EH (cell line): ENCODE data around the gene GBP7.
"Not testable (repeated sequence)": the region's sequence is repeated elsewhere in the genome, so short reads cannot be mapped to it uniquely, and the experiment has no call there.

Experiments
- DNase-seq: peaks from one replicate; pipeline ENCODE4 v3.0.0-alpha.2; 2015; ENCODE audit warnings: low read depth

Gene GBP7

DNA sequence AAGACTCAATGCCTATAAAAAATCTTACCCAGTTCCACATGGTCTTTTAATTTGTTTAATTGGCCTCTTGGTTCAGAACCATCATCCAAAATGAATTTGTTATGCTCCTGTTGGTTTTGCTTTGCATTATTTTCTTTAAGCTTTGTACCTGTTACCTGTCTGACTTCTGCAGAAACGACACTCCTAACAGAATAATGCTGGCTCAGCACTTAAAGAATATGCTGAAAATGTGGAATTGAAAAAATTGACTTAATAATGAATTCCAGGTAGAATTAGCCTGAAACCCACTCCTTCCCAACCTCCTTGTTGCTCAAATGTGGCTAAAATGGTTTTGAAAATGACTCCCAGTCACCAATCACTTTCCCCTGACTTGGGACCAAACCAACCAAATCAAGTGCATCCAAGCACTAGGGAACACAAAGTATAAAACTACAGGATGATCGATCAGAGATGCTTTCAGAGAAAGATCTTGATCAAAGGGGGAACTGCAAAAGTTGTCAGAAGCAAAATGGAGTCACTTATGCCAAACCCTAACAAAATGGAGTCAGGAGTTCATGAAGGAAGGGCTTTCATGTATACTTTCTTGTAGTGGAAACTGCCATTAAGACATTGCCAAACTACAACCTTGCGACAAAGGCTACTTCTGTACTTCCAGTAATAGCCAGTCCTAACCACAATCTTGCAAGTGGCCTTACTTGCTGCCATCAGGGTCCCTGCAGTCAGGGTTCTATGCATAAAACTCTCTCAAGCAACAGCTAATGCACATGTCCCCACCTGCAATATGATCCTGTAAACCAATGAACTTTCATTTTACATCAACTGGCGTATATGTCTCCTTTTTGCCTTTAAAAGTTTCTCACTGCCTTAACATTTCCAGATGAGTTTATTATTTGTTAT lies 5.4 kb downstream of the GBP7 start:
- no peak for DNase-seq

DNA sequence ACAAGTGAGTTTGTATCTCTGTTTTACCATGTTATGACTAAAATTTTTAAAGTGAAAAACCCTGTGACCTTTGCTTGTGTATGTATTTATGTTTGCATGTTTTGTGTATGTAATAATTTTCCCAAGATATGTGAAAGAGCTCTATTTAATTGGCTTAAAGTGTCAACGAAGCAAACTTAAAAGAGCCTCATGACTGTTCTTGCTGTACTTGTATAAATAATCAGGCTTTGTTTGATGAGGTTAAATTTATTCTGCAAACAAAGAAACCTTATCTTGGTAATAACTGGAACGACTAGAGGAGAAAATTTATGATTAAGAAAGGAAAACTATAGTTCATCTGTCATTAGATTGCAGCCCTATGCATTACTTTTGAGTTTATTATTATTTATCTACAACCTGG lies 6.6 kb downstream of the GBP7 start:
- DNase-seq = no peak

DNA sequence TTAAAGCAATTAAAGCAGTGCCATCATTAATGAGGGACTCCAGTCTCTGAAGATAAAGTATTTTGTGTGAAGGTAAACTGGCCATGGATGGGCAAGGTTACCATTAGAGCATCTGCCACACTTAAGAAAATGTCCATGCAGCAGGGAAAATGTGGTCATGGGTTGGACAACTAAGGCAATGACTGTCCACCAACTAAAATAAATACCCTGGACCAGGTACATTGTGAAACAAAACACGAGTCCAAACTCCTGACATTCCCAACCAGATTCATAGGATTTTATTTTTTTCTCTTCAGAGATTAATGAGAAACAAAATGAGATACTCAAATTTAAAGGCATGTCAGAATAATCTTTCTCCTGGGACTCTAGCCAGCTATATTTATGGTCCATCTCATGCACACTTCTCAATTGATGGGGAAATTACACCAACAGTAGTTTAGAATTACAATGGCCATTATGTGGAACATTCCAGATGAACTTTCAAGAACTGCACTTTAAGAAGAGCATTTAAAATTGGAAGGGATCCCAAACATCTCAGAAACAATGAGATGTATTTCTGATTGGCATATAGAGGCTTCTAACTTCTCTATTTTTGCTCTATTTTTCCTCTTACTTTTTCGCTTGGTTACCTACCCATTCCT lies 8.1 kb downstream of the GBP7 start:
- peak; percentile 25 for DNase-seq

DNA sequence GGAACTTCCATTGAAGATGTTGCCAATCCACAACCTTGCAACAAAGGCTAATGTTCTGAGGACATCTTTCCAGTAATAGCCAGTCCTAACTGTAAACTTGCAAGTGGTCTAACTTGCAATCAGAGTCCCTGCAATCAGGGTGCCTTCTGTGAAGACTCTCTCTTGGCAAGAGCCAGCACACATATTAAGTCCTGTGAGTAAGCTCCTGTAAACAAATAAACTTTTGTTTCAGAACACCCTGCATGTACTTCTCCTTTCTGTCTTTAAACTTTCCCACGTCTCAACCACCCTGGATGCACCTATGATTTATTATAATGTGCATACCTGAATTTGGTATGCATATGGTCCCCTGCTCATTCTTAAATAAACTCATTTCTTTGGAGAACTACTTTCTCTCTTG lies 9.1 kb downstream of the GBP7 start:
- DNase-seq = peak; percentile 10

DNA sequence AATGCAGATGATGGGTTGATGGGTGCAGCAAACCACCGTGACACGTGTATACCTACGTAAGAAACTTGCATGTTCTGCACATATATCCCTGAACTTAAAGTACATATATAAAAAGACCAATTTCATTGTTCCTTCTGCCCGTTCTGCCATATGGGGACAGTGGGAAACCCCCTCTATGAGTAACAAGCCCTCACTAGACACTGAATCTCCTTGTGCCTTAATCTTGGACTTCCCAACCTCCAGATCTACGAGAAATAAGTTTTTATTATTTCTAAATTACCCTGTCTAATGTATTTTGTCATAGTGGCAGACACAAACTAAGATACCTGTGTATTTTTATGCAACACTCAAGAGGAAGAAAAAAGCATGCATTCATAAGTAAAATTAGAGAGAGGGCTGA lies 10.0 kb downstream of the GBP7 start:
- no peak for DNase-seq

DNA sequence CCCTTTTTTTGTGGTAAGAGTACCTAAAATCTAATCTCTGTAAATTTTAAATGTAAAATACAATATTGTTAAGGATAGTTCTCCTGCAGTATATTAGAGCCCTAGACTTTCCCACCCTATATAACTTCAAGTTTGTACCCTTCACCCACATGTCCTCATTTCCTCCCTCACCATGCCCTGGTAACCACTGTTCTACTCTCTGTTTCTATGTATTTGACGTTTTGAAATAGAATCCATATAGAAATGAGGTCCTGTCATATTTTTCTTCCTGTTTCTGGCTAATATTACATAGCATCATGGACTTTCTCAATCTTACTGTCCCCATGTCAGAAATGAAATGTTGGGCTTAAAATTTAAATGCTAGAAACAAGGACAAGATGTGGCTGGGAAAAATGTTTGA lies 24.8 kb downstream of the GBP7 start:
- no peak for DNase-seq

DNA sequence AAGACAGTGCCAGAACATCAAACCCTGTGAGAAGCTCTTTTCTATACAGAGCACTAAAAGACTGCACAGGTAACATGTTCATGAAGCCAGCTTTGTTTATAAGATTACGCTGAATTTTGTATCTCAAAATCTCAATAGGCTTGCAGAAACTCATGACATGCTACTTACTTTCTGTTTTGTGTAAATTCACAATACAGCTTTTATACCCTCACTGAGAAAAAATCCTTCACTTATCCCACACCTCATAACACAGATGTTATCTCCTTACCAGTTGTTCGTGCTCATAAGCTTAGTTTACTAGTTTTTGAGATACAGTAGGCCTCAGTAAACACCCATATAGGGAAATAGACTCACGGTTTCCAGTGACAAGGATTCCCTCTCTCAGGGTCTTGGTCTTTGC lies 25.8 kb downstream of the GBP7 start:
- DNase-seq = no peak

DNA sequence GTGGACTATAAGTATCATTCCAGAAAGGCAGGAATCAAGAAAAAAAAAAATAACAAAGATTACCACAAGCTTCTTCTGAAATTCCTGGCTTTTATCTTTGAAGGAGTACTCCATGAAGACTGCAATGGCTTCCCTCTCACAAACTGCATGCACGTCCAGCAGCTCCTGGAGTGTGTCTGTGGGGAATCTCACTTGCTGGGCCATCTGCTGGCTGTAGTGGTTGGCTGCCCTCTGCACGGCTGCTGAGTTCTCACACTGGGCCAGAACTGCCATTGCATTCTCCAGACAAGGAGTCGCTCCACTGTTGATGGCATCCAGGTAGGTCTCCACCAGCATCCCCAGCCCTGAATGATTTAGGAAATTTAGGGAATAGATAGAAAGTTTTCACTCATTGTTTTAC lies 26.6 kb downstream of the GBP7 start:
- DNase-seq = peak; percentile 49

DNA sequence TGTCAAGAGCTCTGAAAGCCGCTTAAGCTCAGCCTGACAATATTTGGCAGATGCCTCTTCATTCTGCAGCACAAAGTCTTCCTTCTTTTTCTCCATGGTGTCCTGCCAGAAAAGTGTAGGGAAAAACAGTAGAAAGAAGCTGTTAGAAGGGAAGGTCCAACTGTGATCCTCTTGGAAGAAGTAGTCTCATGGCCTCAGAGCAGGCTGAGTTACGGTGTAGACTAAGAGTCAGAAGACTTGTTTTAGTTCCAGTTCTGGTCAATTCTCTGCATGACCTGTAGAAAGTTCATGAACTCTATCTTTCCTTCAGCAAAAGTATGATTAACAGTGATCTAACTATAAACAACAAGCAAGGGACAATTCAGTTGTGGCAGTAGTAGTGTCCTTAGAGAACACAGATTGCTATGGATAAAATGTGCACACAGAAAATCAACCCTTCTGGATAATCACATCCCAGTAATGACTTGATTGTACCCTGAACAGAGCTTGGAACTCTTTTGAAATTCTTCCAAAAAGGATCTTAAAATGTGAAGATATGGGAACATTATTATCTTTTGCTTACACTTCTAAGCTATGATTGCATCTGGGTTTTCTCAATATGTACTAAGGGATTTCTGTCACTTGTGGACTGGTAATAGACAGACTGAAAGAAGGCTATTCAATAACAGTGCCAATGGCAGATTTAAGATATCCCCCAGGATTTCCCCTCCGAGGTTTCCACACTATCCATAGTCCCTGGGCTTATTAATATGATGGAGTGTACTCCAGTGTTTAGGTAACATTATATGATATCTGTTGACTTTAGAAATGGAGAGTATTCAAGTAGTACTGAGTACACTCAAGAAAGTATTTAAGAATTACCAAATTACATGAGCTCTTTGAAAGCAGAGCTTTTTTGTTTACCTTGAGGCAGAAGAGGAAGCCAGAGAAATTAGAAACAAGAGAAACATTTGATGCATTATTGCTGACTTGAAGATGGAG lies 27.8 kb downstream of the GBP7 start:
- DNase-seq = no peak

DNA sequence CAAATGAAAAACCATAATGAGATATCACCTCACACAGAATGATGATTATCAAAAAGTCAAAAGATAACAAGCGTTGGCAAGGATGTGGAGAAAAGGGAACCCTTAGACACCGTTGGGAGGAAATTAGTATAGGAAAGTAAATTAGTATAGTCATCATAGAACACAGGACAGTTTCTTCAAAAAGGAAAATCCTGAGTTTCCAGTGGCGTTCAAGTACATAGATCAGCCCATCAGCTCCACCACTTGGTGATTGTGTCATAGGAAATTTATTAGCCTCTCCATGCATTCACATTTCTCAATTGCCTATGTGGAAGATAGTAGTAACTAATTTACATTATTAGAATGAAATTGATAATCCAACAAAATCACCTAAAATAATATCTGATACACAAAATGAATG lies 29.1 kb downstream of the GBP7 start:
- DNase-seq = no peak

DNA sequence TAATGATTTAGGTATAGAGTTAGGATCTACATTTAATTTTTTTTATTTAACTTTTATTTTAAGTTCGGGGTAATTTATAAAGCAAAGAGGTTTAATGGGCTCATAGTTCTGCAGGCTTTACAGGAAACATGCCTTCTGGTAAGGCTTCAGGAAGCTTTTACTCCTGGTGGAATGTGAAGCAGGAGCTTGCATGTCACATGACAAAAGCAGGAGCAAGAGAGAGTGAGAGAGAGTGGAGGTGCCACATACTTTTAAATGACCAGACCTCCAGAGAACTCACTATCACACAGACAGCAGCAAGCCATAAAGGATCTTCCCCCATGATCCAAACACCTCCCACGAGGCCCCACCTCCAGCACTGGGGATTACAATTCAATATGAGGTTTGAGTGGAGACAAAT lies 32.3 kb downstream of the GBP7 start:
- DNase-seq = no peak

DNA sequence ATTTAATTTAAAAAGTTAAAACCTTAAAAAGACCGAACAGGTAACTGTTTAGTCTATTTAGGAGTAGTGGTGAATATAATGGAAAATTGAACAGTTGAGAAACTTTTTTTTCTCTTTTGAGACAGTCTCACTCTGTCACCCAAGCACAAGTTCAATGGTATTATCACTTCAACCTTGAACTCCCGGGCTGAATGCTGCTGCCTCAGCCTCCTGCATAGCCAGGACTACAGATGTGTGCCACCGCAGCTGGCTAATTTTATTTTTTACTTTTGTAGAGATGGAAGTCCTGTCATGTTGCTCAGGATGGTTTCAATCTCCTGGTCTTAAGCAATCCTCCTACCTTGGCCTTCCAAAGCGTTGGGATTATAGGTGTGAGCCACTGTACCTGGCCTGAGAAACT lies 33.6 kb downstream of the GBP7 start:
- DNase-seq = no peak

DNA sequence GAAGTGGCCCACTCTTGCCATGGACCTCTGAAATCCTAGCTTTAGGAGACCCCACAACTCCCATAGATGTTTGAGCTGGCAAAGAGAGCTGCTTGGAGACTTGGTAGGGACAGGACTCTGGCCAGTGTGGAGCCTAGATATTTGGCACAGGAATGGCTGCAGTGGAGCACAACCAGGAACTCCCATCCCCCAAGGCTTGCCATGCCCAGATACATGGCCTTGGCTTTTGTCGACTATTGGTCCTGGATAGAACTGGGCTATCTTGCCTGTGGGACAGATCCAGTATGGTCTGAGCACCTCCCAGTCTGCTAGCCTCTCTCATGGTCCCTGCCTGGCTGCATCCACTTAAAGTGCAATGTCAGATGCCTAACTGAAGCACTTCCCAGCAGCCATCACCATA lies 42.1 kb downstream of the GBP7 start:
- DNase-seq = no peak

DNA sequence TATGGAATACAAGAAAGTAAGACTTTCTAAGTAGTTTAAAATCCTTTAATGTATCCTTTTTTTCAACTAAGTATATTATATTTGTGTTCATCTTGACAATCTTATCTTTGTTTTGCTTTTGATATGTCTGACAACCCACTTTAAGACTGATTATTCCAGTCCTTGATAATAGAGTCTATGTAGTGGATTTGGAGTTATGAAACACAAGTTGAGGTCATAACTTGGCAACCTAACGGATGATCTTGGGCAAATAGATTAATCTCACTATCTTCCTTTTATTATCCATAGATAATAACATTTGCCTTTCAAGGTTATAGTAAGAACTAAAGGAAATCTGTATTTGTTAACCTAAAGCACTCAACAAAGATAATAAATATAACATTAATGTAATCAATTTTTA lies 45.1 kb downstream of the GBP7 start:
- no peak for DNase-seq

DNA sequence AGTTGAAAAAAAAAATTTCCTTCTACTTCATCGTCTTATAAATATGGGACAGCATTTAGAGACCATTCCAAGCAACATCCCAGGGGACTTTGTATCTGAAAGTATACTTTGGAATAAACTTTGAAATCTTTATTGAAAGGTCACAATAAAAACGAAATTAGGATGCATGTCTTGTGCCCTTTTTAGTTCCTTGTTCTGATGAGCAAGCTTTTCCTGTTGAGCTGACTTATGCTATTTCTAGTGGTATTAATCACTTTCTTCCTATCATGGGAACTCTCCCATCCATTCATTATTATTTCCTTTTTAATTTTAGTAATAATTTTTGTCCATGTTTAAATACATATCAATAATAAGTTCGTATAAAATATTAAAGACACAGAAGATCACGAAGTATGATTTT lies 45.9 kb downstream of the GBP7 start:
- DNase-seq = no peak

DNA sequence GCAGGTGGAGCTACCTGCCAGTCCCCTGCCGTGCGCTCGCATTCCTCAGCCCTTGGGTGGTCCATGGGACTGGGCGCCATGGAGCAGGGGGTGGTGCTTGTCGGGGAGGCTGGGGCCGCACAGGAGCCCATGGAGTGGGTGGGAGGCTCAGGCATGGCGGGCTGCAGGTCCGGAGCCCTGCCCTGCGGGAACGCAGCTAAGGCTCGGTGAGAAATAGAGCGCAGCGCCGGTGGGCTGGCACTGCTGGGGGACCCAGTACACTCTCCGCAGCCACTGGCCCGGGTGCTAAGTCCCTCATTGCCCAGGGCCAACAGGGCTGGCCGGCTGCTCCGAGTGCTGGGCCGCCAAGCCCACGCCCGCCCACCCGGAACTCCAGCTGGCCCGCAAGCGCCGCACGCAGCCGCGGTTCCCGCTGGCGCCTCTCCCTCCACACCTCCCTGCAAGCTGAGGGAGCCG lies 47.8 kb downstream of the GBP7 start:
- not testable (repeated sequence) for DNase-seq

DNA sequence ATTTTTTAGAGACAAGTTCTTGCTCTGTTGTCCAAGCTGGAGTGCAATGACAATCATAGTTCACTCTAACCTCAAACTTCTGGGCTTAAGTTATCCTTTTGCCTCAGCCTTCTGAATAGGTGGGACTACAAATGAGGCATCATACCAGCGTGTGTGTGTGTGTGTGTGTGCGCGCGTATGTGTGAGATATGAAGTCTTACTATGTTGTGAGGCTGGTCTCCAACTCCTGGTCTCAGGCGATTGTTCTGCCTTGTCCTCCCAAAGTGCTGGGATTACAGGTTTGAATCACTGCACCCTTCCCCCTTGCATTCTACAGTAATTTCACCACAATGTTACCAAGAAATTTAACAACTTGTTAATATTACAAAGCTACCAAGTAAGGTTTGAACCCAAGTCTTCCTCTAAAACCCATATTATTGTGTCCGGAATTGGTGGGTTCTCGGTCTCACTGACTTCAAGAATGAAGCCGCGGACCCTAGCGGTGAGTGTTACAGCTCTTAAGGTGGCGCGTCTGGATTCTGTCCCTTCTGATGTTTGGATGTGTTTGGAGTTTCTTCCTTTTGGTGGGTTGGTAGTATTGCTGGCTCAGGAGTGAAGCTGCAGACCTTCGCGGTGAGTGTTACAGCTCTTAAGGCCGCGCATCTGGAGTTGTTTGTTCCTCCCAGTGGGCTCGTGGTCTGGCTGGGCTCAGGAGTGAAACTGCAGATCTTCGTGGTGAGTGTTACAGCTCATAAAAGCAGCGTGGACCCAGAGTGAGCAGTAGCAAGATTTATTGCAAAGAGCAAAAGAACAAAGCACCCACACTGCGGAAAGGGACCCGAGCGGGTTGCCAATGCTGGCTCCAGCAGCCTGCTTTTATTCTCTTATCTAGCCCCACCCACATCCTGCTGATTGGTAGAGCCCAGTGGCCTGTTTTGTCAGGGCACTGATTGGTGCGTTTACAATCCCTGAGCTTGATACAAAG lies 48.9 kb downstream of the GBP7 start:
- not testable (repeated sequence) for DNase-seq

DNA sequence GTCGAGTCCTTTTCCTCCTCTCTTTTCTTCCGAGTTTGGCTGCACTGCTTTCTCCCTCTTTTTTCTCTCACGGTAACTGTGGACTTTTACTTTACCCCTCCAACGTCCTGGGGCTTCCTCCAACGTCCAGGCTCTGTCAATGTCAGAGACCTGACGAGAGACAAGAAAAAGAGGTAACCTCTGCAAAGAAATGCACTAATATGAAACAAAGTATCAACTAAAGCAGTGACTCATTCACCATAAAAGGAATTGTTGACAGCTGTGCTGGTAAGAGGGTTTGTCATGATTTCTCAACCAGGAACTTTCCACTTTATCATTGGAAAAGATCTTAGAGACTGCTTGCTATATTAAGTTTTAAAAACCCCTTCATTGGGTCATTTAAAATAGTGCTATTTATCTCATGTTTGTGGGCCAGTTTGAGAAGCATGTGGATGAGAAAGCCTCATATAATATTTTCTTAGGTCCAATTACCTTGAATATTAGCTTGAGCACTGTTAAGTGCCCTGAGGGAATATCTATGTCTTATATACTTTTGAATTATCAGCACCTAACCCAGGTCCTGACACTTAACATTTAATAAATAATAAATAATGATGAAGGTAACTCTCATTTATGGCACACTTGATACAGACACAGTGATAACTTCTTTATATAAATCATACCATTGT lies 49.8 kb downstream of the GBP7 start, which contains the start of gene GBP2:
GBP2 (minus strand) TSS at position 202 of the 668 bp plus-strand sequence. CDS start 4,148 bp downstream, outside the sequence.
- DNase-seq = peak; percentile 80

DNA sequence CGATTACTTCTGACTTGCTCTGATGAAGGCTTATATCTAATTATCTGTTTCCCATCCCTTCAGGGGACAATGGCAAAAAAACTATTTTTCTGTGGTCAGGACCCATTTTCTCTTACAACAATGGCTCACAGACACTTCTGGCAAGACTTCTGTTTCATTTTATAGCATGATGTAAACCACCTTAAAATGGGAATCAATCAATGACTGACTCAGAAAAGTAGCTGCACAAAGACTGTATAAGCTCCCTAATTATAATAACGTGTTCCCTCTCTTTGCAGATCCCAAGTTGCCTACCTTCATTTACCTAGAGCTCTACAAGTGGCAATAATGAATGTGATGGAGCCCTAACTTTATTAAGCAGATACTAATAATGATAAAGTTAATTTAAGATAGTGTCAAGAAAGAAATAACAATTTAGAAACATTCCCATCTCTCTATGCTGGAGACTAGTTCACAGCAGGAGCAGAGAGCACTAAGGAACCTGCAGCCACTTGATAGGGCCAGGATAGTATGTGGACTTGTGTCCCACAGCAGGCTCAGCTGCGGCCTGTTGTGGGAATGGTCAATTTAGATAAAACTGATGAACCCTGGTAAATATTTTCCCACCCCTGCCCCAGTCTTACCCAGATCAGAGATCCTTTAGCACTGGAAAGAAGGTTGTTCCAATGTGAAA lies 50.4 kb downstream of the GBP7 start:
- DNase-seq = no peak

DNA sequence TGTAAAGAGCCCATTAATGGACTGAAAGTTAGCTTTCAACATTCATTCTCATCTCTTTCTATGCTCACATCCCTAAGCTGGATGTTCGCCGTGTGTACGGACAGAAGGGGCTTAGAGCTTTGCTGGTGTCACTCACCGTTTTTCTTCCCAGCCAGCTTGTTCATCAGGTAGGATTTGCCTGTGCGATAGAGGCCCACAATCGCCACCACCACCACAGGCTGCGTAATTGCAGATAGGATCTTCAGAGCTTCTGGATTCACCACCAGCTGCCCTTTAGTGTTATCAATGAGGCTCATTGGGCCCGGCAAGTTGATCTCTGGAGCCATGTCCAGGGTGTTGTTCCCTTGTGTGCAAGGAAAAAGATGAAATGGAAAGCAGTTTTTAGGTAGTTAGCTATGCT lies 54.2 kb downstream of the GBP7 start:
- DNase-seq = no peak
